ENCODE measurements around the gene RASSF7. TPM values are rescaled to one million over a fixed set of nuclear protein-coding genes. Genes with fewer than 3 reads are reported as not detected.

The RASSF7 gene
- total and polyA plus RNA-seq, 2 donors from 2014 or later, result 106 to 108 TPM

- Histone ChIP-seq H3K9ac (ENCODE audit: low read length in 3 of 3) (peak overlapping the region in 1 of 3 donors; percentile 34), H3K4me1 (ENCODE audit: control insufficient read depth in 2 of 3, insufficient read depth in 2 of 3, low read depth in 1 of 3, low read length in 3 of 3) (peaks cover 0 to 36% (median 5%) of the 10 kb centered on the region in 3 donors), H3K9me3 (ENCODE audit: control insufficient read depth in 2 of 3, insufficient read depth in 1 of 3, low read length in 3 of 3) (no peaks in the 10 kb centered on the region), H3K27me3 (ENCODE audit: control insufficient read depth, insufficient read depth, low read length) (no peaks in the 10 kb centered on the region), H3K27ac (ENCODE audit: low read depth in 2 of 2, low read length in 2 of 2) (peak overlapping the region in 1 of 2 donors; percentile 22), H3K36me3 (ENCODE audit: control insufficient read depth in 2 of 3, insufficient read depth in 3 of 3, low read length in 3 of 3) (peaks cover 0 to 4% (median 0%) of the 10 kb centered on the region in 3 donors), H3K4me3 (ENCODE audit: low read length in 3 of 3) (no peak overlapping the region)
- FAIRE-seq (no peak), DNase-seq (peak in 1 of 5 donors; percentile 75)
- TF ChIP-seq CTCF (IDR thresholded peaks at IDR 0.05; ENCODE audit: borderline replicate concordance, extremely low read depth, insufficient read depth), result no peak
- intact Hi-C loops (cut with DNase I), result no loop called here
Observed at GRCh38 chr11:565921-566509, 5.2 kb downstream of the RASSF7 start.

- intact Hi-C loops (cut with DNase I), result no loop called here
- H3K27ac ChIP-seq (ENCODE audit: low read depth in 2 of 2, low read length in 2 of 2), result peak overlapping the region; percentile 9 to 57
- H3K4me1 ChIP-seq (ENCODE audit: control insufficient read depth in 2 of 3, insufficient read depth in 2 of 3, low read depth in 1 of 3, low read length in 3 of 3), result peaks cover 0 to 29% (median 5%) of the 10 kb centered on the region in 3 donors
- DNase-seq, result peak in 1 of 5 donors; percentile 73
- no peak overlapping the region for H3K4me3 ChIP-seq (ENCODE audit: low read length in 3 of 3)
- peaks cover 0 to 4% (median 0%) of the 10 kb centered on the region in 3 donors for H3K36me3 ChIP-seq (ENCODE audit: control insufficient read depth in 2 of 3, insufficient read depth in 3 of 3, low read length in 3 of 3)
- no peaks in the 10 kb centered on the region for H3K9me3 ChIP-seq (ENCODE audit: control insufficient read depth in 2 of 3, insufficient read depth in 1 of 3, low read length in 3 of 3)
- H3K27me3 ChIP-seq (ENCODE audit: control insufficient read depth, insufficient read depth, low read length), result no peaks in the 10 kb centered on the region
- FAIRE-seq, result no peak
- TF ChIP-seq CTCF (IDR thresholded peaks at IDR 0.05; ENCODE audit: borderline replicate concordance, extremely low read depth, insufficient read depth), result no peak
- peak overlapping the region in 1 of 3 donors; percentile 55 for H3K9ac ChIP-seq (ENCODE audit: low read length in 3 of 3)
Observed at GRCh38 chr11:567011-567628, 6.3 kb downstream of the RASSF7 start.

GRCh38 chr11:567629-568292 lies 7.0 kb downstream of the RASSF7 start:
- Histone ChIP-seq H3K9ac (ENCODE audit: low read length in 3 of 3) (peak overlapping the region in 1 of 3 donors; percentile 55), H3K36me3 (ENCODE audit: control insufficient read depth in 2 of 3, insufficient read depth in 3 of 3, low read length in 3 of 3) (peaks cover 0 to 4% (median 0%) of the 10 kb centered on the region in 3 donors), H3K27me3 (ENCODE audit: control insufficient read depth, insufficient read depth, low read length) (no peaks in the 10 kb centered on the region), H3K4me3 (ENCODE audit: low read length in 3 of 3) (peak overlapping the region in 1 of 3 donors; percentile 37), H3K4me1 (ENCODE audit: control insufficient read depth in 2 of 3, insufficient read depth in 2 of 3, low read depth in 1 of 3, low read length in 3 of 3) (peaks cover 0 to 23% (median 5%) of the 10 kb centered on the region in 3 donors), H3K27ac (ENCODE audit: low read depth in 2 of 2, low read length in 2 of 2) (peak overlapping the region; percentile 45 to 57), H3K9me3 (ENCODE audit: control insufficient read depth in 2 of 3, insufficient read depth in 1 of 3, low read length in 3 of 3) (no peaks in the 10 kb centered on the region)
- DNase-seq (peak in 1 of 5 donors; percentile 86), FAIRE-seq (no peak)
- intact Hi-C loops (cut with DNase I), result no loop called here
- no peak for TF ChIP-seq CTCF (IDR thresholded peaks at IDR 0.05; ENCODE audit: borderline replicate concordance, extremely low read depth, insufficient read depth)
